ENCODE results near the gene MN1.

- TF ChIP-seq POLR2AphosphoS5 (IDR thresholded peaks at IDR 0.05): no peak
- no peak for TF ChIP-seq CTCF (IDR thresholded peaks at IDR 0.05)
Measured at GRCh38 chr22:27793576-27793975, 8.0 kb downstream of the MN1 start.

Data from breast epithelium (tissue), 3 donors.